GM12801 (cell line): ENCODE measurements around the gene MYO1B.

ENCODE experiments used
- TF ChIP-seq, protein P1 (sequence below): IDR thresholded peaks from one replicate; pipeline ENCODE4 v1.5.1; 2011; ENCODE audit warnings: control low read depth; ENCODE audit not compliant: insufficient read length; ENCODE audit errors: extremely low read depth

Gene MYO1B

DNA sequence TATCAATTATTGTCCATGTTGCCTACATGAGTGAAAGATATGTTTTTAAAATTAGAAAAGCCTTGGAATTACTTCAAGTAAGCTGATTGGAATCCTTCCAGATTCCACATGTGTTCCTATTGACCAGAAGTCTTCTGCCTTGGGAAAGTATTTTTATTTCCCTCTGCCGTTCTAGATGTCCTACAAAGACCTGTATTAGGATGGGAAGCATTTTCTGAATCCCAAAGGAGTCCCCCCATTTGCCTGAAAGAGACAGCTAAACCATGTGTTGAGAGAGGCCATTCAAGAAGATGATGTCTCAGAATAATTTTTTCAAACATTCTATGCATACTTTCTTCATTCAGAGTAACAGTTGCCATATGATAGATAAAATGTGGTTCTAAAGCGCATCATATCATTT is 19.0 kb upstream of the MYO1B start:
- TF ChIP-seq, protein P1, sequence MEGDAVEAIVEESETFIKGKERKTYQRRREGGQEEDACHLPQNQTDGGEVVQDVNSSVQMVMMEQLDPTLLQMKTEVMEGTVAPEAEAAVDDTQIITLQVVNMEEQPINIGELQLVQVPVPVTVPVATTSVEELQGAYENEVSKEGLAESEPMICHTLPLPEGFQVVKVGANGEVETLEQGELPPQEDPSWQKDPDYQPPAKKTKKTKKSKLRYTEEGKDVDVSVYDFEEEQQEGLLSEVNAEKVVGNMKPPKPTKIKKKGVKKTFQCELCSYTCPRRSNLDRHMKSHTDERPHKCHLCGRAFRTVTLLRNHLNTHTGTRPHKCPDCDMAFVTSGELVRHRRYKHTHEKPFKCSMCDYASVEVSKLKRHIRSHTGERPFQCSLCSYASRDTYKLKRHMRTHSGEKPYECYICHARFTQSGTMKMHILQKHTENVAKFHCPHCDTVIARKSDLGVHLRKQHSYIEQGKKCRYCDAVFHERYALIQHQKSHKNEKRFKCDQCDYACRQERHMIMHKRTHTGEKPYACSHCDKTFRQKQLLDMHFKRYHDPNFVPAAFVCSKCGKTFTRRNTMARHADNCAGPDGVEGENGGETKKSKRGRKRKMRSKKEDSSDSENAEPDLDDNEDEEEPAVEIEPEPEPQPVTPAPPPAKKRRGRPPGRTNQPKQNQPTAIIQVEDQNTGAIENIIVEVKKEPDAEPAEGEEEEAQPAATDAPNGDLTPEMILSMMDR: no peak

GRCh38 chr2:191228333-191228732 is 16.9 kb upstream of the MYO1B start:
- TF ChIP-seq, protein P1: no peak

DNA sequence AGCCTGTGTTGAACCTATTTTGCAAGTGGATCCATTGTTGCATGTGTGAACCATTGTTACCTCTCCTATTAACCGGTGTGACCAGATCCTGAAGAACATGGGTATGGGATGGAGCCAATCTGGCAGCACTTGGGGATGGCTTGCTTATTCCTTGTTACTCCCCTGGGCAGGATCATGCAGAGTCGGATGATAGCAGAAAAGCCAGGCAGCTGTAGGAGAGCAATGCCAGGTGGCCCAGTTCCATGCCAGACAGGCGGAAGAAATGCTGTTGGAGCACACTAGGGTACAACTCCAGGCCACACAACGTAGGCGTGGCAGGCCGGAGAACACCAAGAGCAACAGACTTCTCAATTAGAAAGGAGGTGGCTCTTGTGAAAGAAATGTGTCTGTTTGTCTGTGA is 16.3 kb upstream of the MYO1B start:
- TF ChIP-seq, protein P1: no peak

DNA sequence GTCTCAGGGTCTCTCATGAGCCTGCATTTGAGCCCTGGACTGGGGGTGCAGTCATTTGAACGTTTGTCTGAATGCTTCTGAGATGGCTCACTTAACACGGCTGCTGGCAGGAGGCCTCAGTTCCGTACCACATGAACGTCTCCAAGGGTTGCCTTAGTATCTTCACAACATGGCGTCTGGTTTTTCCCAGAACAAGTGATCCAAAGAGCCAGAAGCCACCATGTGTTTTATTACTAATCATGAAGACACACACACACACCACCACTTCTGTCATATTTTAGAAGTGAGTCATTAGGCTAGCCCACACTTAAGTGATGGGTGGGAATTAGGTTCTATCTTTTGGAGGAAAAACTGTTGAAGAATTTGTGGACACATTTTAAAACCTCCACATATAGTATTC is 15.0 kb upstream of the MYO1B start:
- TF ChIP-seq, protein P1: no peak

GRCh38 chr2:191231995-191232394 is 13.2 kb upstream of the MYO1B start:
- TF ChIP-seq, protein P1: no peak

- TF ChIP-seq, protein P1: no peak
Observed at GRCh38 chr2:191233533-191233932, 11.7 kb upstream of the MYO1B start.

DNA sequence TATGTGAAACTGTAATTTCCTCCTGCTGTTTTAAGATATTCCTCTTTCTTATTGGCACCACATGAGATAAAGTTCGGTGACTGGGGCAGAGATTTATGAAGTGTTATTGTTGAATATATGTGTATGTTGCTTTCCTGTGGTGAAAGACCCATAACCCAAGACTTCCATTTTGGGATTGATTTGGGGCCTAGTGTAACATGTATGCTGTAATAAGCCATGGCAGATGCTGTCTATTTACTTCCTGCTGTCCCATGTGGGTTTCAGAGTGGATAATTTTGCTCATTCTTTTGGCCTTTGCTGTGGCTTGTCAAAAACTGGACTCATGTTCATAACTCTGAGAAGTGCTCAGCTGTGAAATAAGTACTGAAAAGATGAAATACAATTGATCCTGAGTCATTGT is 10.8 kb upstream of the MYO1B start:
- TF ChIP-seq, protein P1: no peak

- TF ChIP-seq, protein P1: no peak
Observed at GRCh38 chr2:191240871-191241270, 4.3 kb upstream of the MYO1B start.
